GM23338 (cell line): ENCODE data around the gene PDXK. TPM values are rescaled to one million over a fixed set of nuclear protein-coding genes. Genes with fewer than 3 reads are reported as not detected.

Experiments
- ATAC-seq: fragments of 200-7000 bp; cut with Tn5 transposase; 3 replicates; pipeline ENCODE4 v1.9.1; 2020
- DNase-seq: peaks from one replicate; pipeline ENCODE4 v3.0.0-alpha.2; 2015; ENCODE audit warnings: low spot score
- H2AFZ ChIP-seq: fragments of 200-600 bp; sonication (generic); 2 replicates; pipeline ENCODE4 v1.8.0; 2016; ENCODE audit warnings: antibody characterized with exemption, mild to moderate bottlenecking, moderate library complexity
- H3F3A ChIP-seq: fragments of 200-600 bp; sonication (generic); replicated peaks from 2 replicates; pipeline ENCODE4 v1.8.0; 2017; ENCODE audit warnings: antibody characterized with exemption, mixed run types, low read depth
- H3K27ac ChIP-seq: fragments of 200-600 bp; sonication (generic); 2 replicates; pipeline ENCODE4 v1.6.1; 2016; ENCODE audit warnings: low read depth
- H3K27me3 ChIP-seq: fragments of 200-600 bp; sonication (generic); 2 replicates; pipeline ENCODE4 v1.8.0; 2016; ENCODE audit warnings: mild to moderate bottlenecking, mixed run types, moderate library complexity; ENCODE audit not compliant: insufficient read depth
- H3K36me3 ChIP-seq: fragments of 200-600 bp; sonication (generic); 2 replicates; pipeline ENCODE4 v1.8.0; 2016; ENCODE audit warnings: mild to moderate bottlenecking; ENCODE audit not compliant: insufficient read depth
- H3K4me1 ChIP-seq: fragments of 200-600 bp; sonication (generic); 2 replicates; pipeline ENCODE4 v1.8.0; 2016; ENCODE audit warnings: mild to moderate bottlenecking, moderate library complexity; ENCODE audit not compliant: insufficient read depth
- H3K4me2 ChIP-seq: fragments of 200-600 bp; sonication (generic); 2 replicates; pipeline ENCODE4 v1.7.1; 2017; ENCODE audit warnings: mixed run types
- H3K4me3 ChIP-seq: fragments of 200-600 bp; sonication (generic); 2 replicates; pipeline ENCODE4 v1.6.1; 2016; ENCODE audit warnings: mixed run types
- H3K79me2 ChIP-seq: fragments of 200-600 bp; sonication (generic); replicated peaks from 2 replicates; pipeline ENCODE4 v1.8.0; 2017; ENCODE audit warnings: mild to moderate bottlenecking; ENCODE audit not compliant: insufficient read depth
- H3K9me2 ChIP-seq: fragments of 200-600 bp; sonication (generic); 2 replicates; pipeline ENCODE4 v1.8.0; 2017; ENCODE audit not compliant: insufficient read depth
- H4K20me1 ChIP-seq: fragments of 200-600 bp; sonication (generic); replicated peaks from 2 replicates; pipeline ENCODE4 v1.8.0; 2017; ENCODE audit warnings: mild to moderate bottlenecking; ENCODE audit not compliant: insufficient read depth
- H3K27ac Mint-ChIP-seq: 2 replicates; pipeline ENCODE4 v1.8.0; 2020; ENCODE audit warnings: inconsistent platforms, mild to moderate bottlenecking, moderate library complexity, mixed read lengths
- H3K27me3 Mint-ChIP-seq: 3 replicates; pipeline ENCODE4 v1.8.0; 2022; ENCODE audit warnings: low read depth, mild to moderate bottlenecking, moderate library complexity, mixed read lengths, inconsistent platforms; ENCODE audit not compliant: insufficient read depth, poor library complexity
- H3K36me3 Mint-ChIP-seq: 3 replicates; pipeline ENCODE4 v1.8.0; 2021; ENCODE audit warnings: low read depth, mild to moderate bottlenecking, inconsistent platforms, moderate library complexity, mixed read lengths
- H3K4me1 Mint-ChIP-seq: 3 replicates; pipeline ENCODE4 v1.8.0; 2020; ENCODE audit warnings: mild to moderate bottlenecking, inconsistent platforms, mixed read lengths
- H3K4me3 Mint-ChIP-seq: 3 replicates; pipeline ENCODE4 v1.8.0; 2021; ENCODE audit warnings: moderate library complexity, mild to moderate bottlenecking, inconsistent platforms, mixed read lengths
- H3K9me3 Mint-ChIP-seq: 3 replicates; pipeline ENCODE4 v1.8.0; 2020; ENCODE audit warnings: moderate library complexity, mild to moderate bottlenecking, inconsistent platforms, mixed read lengths
- CREB1 ChIP-seq: fragments of 250-450 bp; sonication (Bioruptor Pico); IDR thresholded peaks from 2 replicates; pipeline ENCODE4 v1.5.0; 2020; ENCODE audit warnings: low read depth, mild to moderate bottlenecking, moderate library complexity
- EZH2 ChIP-seq: fragments of 200-600 bp; sonication (generic); IDR thresholded peaks from one replicate; pipeline ENCODE4 v1.8.0; 2017; ENCODE audit warnings: antibody characterized with exemption, mild to moderate bottlenecking, low read depth; ENCODE audit not compliant: unreplicated experiment
- polyA plus RNA-seq: library from polyadenylated mRNA; unstranded; fragments of >200 nt; fragmentation: Nextera tagmentation; extraction: Ambion mirVana; gene quantifications from 2 replicates; pipeline ENCODE4 v1.2.1, GENCODE V29; 2016
- total RNA-seq: library from RNA; depleted of rRNA; stranded (reverse); fragments of >200 nt; shearing (Covaris generic); gene quantifications from 2 replicates; pipeline ENCODE4 v1.2.3, GENCODE V29; 2014
- TF ChIP-seq, protein P1 (sequence below): fragments of 250-450 bp; sonication (Bioruptor Pico); IDR thresholded peaks from 2 replicates; pipeline ENCODE4 v1.5.0; 2020; ENCODE audit warnings: mild to moderate bottlenecking, moderate library complexity

The PDXK gene
- total and polyA plus RNA-seq, 2 experiments from 2014 or later: 53.2 to 66.3 TPM

GRCh38 chr21:43717166-43717853 is 1.6 kb upstream of the PDXK start:
- no peak overlapping the region for H3K4me2 ChIP-seq
- DNase-seq (no peak), ATAC-seq (no peak)
- peaks cover 13% of the 10 kb centered on the region; the same call in 1 of the 2 replicates for H3K4me1 ChIP-seq
- Mint-ChIP-seq H3K36me3 (no peaks in the 10 kb centered on the region; the same call in 2 of the 3 replicates), H3K27ac (no peak overlapping the region), H3K27me3 (peaks cover 11% of the 10 kb centered on the region), H3K4me1 (peaks cover 20% of the 10 kb centered on the region), H3K4me3 (peak overlapping the region; percentile 71), H3K9me3 (peaks cover 3% of the 10 kb centered on the region; the same call in 1 of the 3 replicates)
- H4K20me1 ChIP-seq: peaks cover 19% of the 10 kb centered on the region
- no peaks in the 10 kb centered on the region for H3K36me3 ChIP-seq
- TF ChIP-seq CREB1 (CRISPR knock-in tag): no peak
- TF ChIP-seq, protein P1, sequence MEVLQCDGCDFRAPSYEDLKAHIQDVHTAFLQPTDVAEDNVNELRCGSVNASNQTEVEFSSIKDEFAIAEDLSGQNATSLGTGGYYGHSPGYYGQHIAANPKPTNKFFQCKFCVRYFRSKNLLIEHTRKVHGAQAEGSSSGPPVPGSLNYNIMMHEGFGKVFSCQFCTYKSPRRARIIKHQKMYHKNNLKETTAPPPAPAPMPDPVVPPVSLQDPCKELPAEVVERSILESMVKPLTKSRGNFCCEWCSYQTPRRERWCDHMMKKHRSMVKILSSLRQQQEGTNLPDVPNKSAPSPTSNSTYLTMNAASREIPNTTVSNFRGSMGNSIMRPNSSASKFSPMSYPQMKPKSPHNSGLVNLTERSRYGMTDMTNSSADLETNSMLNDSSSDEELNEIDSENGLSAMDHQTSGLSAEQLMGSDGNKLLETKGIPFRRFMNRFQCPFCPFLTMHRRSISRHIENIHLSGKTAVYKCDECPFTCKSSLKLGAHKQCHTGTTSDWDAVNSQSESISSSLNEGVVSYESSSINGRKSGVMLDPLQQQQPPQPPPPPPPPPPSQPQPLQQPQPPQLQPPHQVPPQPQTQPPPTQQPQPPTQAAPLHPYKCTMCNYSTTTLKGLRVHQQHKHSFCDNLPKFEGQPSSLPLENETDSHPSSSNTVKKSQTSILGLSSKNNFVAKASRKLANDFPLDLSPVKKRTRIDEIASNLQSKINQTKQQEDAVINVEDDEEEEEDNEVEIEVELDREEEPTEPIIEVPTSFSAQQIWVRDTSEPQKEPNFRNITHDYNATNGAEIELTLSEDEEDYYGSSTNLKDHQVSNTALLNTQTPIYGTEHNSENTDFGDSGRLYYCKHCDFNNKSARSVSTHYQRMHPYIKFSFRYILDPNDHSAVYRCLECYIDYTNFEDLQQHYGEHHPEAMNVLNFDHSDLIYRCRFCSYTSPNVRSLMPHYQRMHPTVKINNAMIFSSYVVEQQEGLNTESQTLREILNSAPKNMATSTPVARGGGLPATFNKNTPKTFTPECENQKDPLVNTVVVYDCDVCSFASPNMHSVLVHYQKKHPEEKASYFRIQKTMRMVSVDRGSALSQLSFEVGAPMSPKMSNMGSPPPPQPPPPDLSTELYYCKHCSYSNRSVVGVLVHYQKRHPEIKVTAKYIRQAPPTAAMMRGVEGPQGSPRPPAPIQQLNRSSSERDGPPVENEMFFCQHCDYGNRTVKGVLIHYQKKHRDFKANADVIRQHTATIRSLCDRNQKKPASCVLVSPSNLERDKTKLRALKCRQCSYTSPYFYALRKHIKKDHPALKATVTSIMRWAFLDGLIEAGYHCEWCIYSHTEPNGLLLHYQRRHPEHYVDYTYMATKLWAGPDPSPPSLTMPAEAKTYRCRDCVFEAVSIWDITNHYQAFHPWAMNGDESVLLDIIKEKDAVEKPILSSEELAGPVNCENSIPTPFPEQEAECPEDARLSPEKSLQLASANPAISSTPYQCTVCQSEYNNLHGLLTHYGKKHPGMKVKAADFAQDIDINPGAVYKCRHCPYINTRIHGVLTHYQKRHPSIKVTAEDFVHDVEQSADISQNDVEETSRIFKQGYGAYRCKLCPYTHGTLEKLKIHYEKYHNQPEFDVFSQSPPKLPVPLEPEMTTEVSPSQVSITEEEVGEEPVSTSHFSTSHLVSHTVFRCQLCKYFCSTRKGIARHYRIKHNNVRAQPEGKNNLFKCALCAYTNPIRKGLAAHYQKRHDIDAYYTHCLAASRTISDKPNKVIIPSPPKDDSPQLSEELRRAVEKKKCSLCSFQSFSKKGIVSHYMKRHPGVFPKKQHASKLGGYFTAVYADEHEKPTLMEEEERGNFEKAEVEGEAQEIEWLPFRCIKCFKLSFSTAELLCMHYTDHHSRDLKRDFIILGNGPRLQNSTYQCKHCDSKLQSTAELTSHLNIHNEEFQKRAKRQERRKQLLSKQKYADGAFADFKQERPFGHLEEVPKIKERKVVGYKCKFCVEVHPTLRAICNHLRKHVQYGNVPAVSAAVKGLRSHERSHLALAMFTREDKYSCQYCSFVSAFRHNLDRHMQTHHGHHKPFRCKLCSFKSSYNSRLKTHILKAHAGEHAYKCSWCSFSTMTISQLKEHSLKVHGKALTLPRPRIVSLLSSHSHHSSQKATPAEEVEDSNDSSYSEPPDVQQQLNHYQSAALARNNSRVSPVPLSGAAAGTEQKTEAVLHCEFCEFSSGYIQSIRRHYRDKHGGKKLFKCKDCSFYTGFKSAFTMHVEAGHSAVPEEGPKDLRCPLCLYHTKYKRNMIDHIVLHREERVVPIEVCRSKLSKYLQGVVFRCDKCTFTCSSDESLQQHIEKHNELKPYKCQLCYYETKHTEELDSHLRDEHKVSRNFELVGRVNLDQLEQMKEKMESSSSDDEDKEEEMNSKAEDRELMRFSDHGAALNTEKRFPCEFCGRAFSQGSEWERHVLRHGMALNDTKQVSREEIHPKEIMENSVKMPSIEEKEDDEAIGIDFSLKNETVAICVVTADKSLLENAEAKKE (CRISPR knock-in tag): no peak
- no peak for TF ChIP-seq EZH2
- H3K4me3 ChIP-seq: no peak overlapping the region
- H2AFZ ChIP-seq: no peak overlapping the region
- H3K27ac ChIP-seq: no peak overlapping the region
- H3K9me2 ChIP-seq: no peaks in the 10 kb centered on the region
- H3F3A ChIP-seq: peaks cover 5% of the 10 kb centered on the region; the same call in 1 of the 2 replicates
- H3K79me2 ChIP-seq: peaks cover 23% of the 10 kb centered on the region
- H3K27me3 ChIP-seq: peaks cover 15% of the 10 kb centered on the region
